NCI-H2196 treated with DMSO at 0.1 percent for 48 hours (cell line): ENCODE results near the gene MRPL14.

Experiments used
- DNase-seq: peaks from one replicate; lab custom pipeline; 2025; ENCODE audit not compliant: unreplicated experiment; lab: John Stamatoyannopoulos, UW

The MRPL14 gene

GRCh38 chr6:44126320-44127149 is 717 bp downstream of the MRPL14 start:
- peak; percentile 5 for DNase-seq

DNA sequence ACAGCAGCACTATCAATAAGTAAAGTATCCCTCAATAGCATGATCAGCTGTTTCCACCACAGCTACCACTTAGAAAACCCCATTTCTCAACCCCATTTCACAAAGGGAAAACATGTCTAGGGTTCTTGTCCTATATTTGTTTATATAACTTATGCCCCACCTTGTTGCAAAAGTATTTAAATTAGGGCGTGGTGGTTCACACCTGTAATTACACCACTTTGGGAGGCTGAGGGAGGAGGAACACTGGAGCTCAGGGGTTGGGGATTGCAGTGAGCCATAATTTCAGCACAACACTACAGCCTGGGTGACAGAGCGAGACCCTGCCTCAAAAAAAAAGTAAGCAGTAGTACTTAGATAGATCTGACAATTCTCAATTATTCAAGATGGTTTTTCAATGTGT is 3.7 kb downstream of the MRPL14 start:
- no peak for DNase-seq

- DNase-seq = no peak
Observed at GRCh38 chr6:44122801-44123200, 4.5 kb downstream of the MRPL14 start.

DNA sequence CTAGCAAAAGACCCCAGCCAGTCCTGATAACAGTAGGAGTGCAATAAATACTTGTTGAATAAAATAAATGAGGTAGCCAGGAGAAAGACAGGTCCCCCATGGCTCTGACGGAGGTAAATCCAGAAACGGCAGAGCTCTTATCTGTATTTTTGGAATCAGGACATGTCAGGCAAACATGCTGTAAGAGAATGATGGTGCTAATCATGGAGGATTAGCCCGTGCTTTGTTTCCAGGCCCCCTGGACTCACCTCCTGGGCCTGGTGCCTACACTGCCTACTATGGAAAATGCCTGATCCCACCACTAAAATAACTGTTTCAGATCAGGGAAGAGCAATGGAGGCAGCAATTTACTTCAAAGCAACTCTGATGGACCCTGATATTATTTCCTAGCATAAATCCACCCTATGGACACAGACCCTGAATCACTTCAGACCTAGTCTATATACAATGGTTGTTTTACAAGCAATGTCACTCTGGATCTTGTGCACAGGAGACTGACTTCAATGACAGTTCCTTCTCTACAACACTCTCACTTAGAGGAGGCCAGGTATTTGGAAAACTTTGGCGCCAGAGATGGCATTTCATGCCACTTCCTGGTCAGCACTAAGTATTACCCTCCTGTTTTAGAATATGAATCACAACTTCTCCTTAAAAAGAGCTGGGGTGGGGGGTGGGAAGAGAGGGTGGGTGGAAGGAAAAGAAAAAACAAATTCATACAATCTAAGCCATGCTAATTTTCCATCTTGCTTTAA is 6.4 kb downstream of the MRPL14 start:
- no peak for DNase-seq

- no peak for DNase-seq
Observed at GRCh38 chr6:44119704-44120262, 7.5 kb downstream of the MRPL14 start.

GRCh38 chr6:44117397-44118128 is 9.7 kb downstream of the MRPL14 start:
- DNase-seq = no peak

- DNase-seq = no peak
Observed at GRCh38 chr6:44116641-44117382, 10.4 kb downstream of the MRPL14 start.

- no peak for DNase-seq
Observed at GRCh38 chr6:44115866-44116265, 11.4 kb downstream of the MRPL14 start.

DNA sequence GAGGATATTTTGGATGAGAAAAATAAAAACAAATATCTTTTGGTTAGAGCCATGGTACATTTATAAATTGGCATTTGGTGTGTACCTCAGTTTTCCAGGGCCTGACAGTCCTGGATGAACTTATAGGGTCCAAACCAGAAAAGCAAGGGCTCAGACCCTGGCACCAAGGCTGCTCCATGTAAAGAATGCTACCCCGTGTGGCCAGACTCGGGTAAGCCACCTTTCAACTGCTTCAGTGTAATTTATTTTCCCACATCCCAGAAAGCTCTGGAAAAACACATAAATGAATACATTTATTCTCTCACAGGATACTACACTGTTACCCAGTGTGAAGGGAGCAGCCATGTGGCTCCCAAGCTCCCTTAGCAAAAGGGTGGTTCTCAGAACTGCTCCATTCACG is 13.8 kb downstream of the MRPL14 start:
- no peak for DNase-seq

DNA sequence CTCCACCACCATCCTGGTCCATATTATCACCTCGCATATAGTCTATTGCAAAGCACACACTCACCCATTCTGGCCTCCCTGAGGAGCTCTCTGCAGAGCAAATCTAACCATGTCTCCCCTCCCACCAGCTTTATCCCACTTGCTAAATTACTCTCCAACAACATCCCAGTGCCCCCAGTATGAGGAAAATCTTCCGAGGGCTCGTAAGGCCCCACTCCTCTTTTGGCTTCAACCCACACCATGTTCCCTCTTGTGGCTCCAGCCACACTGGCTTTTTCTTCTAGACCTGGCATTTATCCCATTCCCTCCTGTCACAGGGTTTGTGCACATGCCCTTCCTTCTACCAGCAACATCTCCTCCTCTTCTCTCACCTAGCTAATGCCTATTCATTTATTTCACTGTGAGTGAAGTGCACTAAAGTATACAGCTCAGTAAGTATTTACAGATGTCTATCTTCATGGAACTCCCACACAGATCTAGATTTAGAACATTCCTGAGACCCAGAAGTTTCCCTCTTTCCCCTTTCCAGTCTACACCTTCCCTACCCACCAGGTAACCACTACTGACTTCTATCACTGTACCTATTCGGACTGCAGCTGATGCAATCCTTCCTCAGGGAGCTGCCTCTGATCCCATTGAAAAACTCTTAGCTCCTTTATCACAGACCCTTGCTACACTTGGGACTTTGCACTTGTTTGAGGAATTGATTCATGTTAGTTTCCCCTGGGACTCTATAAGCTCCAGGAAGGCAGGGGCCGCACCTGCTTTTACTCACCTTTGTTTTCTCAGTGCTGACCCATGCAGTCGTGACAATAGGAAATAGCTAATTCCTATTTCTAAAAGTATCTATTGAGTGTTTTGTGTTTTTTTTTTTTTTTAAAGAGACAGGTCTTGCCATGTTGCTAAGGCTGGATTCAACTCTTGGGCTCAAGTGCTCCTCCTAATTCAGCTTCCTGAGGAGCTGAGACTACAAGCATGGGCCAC is 15.5 kb downstream of the MRPL14 start:
- no peak for DNase-seq

DNA sequence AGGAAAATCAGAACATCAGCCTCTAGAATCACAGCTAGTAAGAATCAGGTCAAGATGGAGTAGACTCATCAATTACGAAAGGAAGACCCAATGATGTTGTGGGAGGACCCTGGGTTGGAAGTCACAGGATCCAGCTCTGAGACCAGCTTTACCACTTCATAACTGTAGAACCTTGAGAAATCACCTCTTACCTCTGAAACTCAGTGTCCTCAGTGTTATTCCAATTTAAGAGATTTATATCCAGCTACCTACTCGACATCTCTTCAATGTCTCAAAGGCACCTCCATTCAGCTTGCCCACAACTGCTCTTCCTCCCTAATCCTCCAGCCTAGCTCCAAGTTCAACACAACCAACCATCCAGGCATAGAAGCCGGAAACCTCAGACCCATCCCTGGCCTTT is 16.3 kb downstream of the MRPL14 start:
- no peak for DNase-seq

GRCh38 chr6:44110005-44110676 is 17.1 kb downstream of the MRPL14 start:
- DNase-seq = no peak

DNA sequence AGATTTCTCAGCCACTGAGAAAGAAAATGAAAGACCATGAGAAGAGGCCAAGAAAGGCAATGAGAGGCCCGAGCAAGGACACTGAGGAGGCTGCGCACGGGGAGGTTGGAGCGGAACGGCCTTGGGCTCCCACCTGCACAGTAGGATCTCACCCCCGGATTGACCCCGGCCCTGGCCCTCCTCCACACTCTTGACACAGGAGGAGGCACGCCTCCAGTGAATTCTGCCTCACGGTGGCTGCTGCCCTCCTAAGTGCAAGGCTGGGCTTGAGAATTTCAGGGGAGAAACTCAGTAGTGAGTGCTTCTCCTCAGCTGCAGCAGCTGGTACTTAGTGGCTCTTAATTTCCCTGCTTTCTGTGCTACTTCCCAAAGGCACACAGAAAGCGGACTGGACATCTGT is 18.0 kb downstream of the MRPL14 start:
- no peak for DNase-seq

DNA sequence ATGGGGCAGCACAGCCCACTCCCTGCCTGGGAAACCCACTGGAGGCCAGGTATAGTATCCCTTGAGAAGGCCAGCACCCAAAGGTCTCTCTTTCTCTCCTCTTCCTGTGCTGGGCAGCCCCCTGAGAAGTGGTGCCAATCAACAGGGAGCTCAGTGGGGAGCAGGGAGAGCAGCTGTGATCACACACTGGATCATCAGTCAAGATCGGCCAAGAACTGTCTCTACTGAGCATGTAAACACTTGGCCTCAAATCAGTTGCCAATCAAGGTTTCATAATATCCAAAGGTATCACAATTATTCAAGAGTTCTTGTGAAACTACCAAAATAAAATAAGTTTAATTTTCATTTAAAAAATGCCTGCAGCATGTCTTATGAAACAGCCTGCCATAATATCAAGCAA is 18.8 kb downstream of the MRPL14 start:
- no peak for DNase-seq

- DNase-seq = no peak
Observed at GRCh38 chr6:44107017-44107416, 20.2 kb downstream of the MRPL14 start.

GRCh38 chr6:44105993-44106740 is 21.1 kb downstream of the MRPL14 start:
- DNase-seq = no peak

DNA sequence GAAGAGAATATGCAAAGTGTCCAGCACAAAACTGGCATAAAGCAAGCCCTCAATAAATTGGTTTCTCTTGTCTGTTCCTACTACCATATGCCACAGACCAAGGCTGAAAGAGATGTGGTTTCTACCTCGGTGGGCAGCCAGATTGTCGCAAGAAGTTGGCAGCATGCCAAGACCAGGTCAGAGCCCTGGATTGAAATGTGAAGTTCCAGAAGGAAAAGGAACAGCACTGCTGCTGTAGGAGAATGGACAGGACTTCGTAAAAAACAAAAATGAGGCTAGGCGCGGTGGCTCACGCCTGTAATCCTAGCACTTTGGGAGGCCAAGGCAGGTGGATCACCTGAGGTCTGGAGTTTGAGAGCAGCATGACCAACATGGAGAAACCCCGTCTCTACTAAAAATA is 22.1 kb downstream of the MRPL14 start:
- DNase-seq = no peak

DNA sequence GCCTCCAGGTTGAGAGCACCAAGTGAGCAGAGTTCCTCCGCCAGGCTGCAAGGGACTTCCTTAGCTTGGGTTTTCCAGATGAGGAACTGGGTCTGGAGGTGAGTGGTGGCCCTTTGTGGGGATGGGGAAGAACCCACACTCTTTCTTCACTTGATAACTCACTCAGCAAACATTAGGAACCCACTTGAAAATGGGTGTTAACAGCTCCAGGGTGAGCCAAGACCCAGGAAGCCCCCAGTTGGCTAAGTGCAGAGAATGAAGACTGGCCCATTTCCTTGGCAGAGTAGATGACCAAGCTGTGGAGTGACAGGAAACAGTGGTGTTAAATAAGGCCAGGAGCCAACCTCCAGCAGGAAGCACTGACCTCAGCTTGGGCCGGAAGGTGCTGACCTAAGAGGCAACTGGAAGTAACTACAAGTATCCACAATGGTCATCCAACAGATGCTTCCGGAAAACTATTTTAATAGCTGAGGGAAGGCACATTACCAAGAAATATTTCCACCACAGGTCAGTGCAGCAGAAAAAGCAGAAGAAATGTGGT is 22.7 kb downstream of the MRPL14 start:
- DNase-seq = no peak
